Stimulated activated CD8-positive, alpha-beta memory T cell treated with anti-CD3 and anti-CD28 coated beads, Interleukin-12 subunit alpha, Interleukin-12 subunit beta, amount 100 ng/mL, for 24 hours (primary cell): ENCODE measurements around the gene ENAH.

ENCODE experiments used
- DNase-seq: peaks from one replicate; pipeline ENCODE4 v3.0.0-alpha.2; 2020; ENCODE audit errors: extremely low read depth

Gene ENAH

GRCh38 chr1:225453797-225454648 lies 198.9 kb downstream of the ENAH start:
- DNase-seq, result no peak

GRCh38 chr1:225451840-225452515 lies 200.9 kb downstream of the ENAH start:
- no peak for DNase-seq

GRCh38 chr1:225451340-225451739 lies 201.6 kb downstream of the ENAH start:
- DNase-seq, result no peak

- DNase-seq, result no peak
Observed at GRCh38 chr1:225450491-225451191, 202.3 kb downstream of the ENAH start.

GRCh38 chr1:225449774-225450173 lies 203.1 kb downstream of the ENAH start:
- DNase-seq, result no peak

GRCh38 chr1:225449261-225449660 lies 203.7 kb downstream of the ENAH start:
- no peak for DNase-seq

GRCh38 chr1:225448146-225448805 lies 204.6 kb downstream of the ENAH start:
- no peak for DNase-seq

- DNase-seq, result no peak
Observed at GRCh38 chr1:225447650-225448089, 205.3 kb downstream of the ENAH start.

- DNase-seq, result no peak
Observed at GRCh38 chr1:225446981-225447615, 205.8 kb downstream of the ENAH start.

GRCh38 chr1:225446595-225446960 lies 206.3 kb downstream of the ENAH start:
- no peak for DNase-seq

GRCh38 chr1:225445639-225446594 lies 207.0 kb downstream of the ENAH start:
- no peak for DNase-seq

GRCh38 chr1:225442123-225442505 lies 210.8 kb downstream of the ENAH start:
- DNase-seq, result no peak

GRCh38 chr1:225441314-225442122 lies 211.4 kb downstream of the ENAH start:
- DNase-seq, result no peak

GRCh38 chr1:225440380-225441221 lies 212.3 kb downstream of the ENAH start:
- DNase-seq, result no peak

- no peak for DNase-seq
Observed at GRCh38 chr1:225437710-225438437, 215.0 kb downstream of the ENAH start.
